Uterus (tissue), 4 donors: ENCODE measurements around the gene FSCN2. TPM values are rescaled to one million over a fixed set of nuclear protein-coding genes. Genes with fewer than 3 reads are reported as not detected.

ENCODE experiments used
- DNase-seq, 2 donors: peaks; one replicate each; pipeline ENCODE4 v3.0.0-alpha.2; 2019 to 2020
- H3K27ac ChIP-seq, 2 donors: fragments of 200-600 bp; sonication (generic); 1 replicate in 1 of 2; 2 replicates in 1 of 2; pipeline ENCODE4 v1.5.1; 2016 to 2018
- H3K27me3 ChIP-seq, 2 donors: fragments of 200-600 bp; sonication (generic); one replicate each; pipeline ENCODE4 v1.5.1; 2018 to 2019; ENCODE audit warnings: control low read depth in 1 of 2
- H3K36me3 ChIP-seq, 2 donors: fragments of 200-600 bp; sonication (generic); one replicate each; pipeline ENCODE4 v1.5.1; 2019; ENCODE audit warnings: control low read depth in 1 of 2
- H3K4me1 ChIP-seq, 2 donors: fragments of 200-600 bp; sonication (generic); one replicate each; pipeline ENCODE4 v1.5.1; 2018 to 2019; ENCODE audit warnings: control low read depth in 1 of 2
- H3K4me3 ChIP-seq, 2 donors: fragments of 200-600 bp; sonication (generic); 1 replicate in 1 of 2; 2 replicates in 1 of 2; pipeline ENCODE4 v1.5.1; 2018 to 2019; ENCODE audit warnings: mild to moderate bottlenecking in 1 of 2
- H3K9me3 ChIP-seq, 2 donors: fragments of 200-600 bp; sonication (generic); one replicate each; pipeline ENCODE4 v1.5.1; 2019; ENCODE audit warnings: control low read depth in 1 of 2
- CTCF ChIP-seq, 4 experiments: fragments of 200-600 bp in 2 of 4; fragments of 450-650 bp in 2 of 4; sonication (generic) in 2 of 4; IDR thresholded peaks; one replicate each; pipeline ENCODE4 v1.5.1; 2016 to 2019; ENCODE audit warnings: antibody characterized with exemption in 4 of 4, mild to moderate bottlenecking in 2 of 4, moderate library complexity in 1 of 4
- POLR2A ChIP-seq, 2 donors: fragments of 450-650 bp; IDR thresholded peaks; one replicate each; pipeline ENCODE4 v1.6.1; 2016; ENCODE audit warnings: antibody characterized with exemption in 2 of 2, mild to moderate bottlenecking in 1 of 2, moderate library complexity in 1 of 2
- intact Hi-C: fragments of 100-400 bp; cut with DNase I; formaldehyde crosslinking; loops from one replicate; pipeline ENCODE4 v1.15.1; 2023; ENCODE audit warnings: low total_unique reads
- total RNA-seq, 4 donors: library from RNA; depleted of rRNA in 3 of 4; stranded (reverse); fragments of >200 nt in 3 of 4; gene quantifications; one replicate each; pipeline versions ENCODE4 v1.1.0 to v1.2.4, GENCODE V29; 2014 to 2023
- donor health status: DM: yes; HTN: yes; CAD: no.

The FSCN2 gene
- total RNA-seq, 4 donors from 2014 or later: 5.0 to 7.4 TPM; not detected in 2

- peak overlapping the region in 1 of 2 donors; percentile 32 for H3K4me3 ChIP-seq
- no peaks in the 10 kb centered on the region for H3K36me3 ChIP-seq
Observed at GRCh38 chr17:81484195-81484979, 43.8 kb upstream of the FSCN2 start.

GRCh38 chr17:81486199-81486810 lies 41.9 kb upstream of the FSCN2 start:
- H3K36me3 ChIP-seq: no peaks in the 10 kb centered on the region
- no peaks in the 10 kb centered on the region for H3K27me3 ChIP-seq
- no peaks in the 10 kb centered on the region for H3K9me3 ChIP-seq
- no peak overlapping the region for H3K27ac ChIP-seq
- DNase-seq: no peak
- peaks cover 0 to 23% of the 10 kb centered on the region in 2 donors for H3K4me1 ChIP-seq
- intact Hi-C loops: loop anchor here (5.0 kb wide), 1 partner anchor 89 kb away; the partner anchor contains the start of gene BAHCC1
- TF ChIP-seq CTCF (IDR thresholded peaks at IDR 0.05) (no peak), POLR2A (IDR thresholded peaks at IDR 0.05) (no peak)
- H3K4me3 ChIP-seq: no peak overlapping the region

More at GRCh38 chr17:81484195-81484979, 43.8 kb upstream of the FSCN2 start:
- Histone ChIP-seq H3K9me3 (no peaks in the 10 kb centered on the region), H3K4me1 (peaks cover 0 to 30% of the 10 kb centered on the region in 2 donors), H3K27me3 (no peaks in the 10 kb centered on the region), H3K27ac (no peak overlapping the region)
- intact Hi-C loops: loop anchor here (5.0 kb wide), 3 partner anchors 97 to 227 kb away; no protein-coding TSS in a partner anchor
- DNase-seq: peak; percentile 84 to 87
- TF ChIP-seq CTCF (IDR thresholded peaks at IDR 0.05) (peak; percentile 92 to 100 (median 100)), POLR2A (IDR thresholded peaks at IDR 0.05) (peak in 1 of 2 donors; percentile 37)

GRCh38 chr17:81487089-81487486 lies 41.1 kb upstream of the FSCN2 start:
- Histone ChIP-seq H3K27ac (no peak overlapping the region), H3K36me3 (no peaks in the 10 kb centered on the region), H3K27me3 (no peaks in the 10 kb centered on the region), H3K9me3 (no peaks in the 10 kb centered on the region), H3K4me1 (peaks cover 0 to 20% of the 10 kb centered on the region in 2 donors), H3K4me3 (no peak overlapping the region)
- intact Hi-C loops: loop anchor here (5.0 kb wide), 1 partner anchor 90 kb away; the partner anchor contains the start of gene BAHCC1
- no peak for DNase-seq
- TF ChIP-seq CTCF (IDR thresholded peaks at IDR 0.05) (no peak), POLR2A (IDR thresholded peaks at IDR 0.05) (no peak)

- H3K4me1 ChIP-seq: peaks cover 0 to 20% of the 10 kb centered on the region in 2 donors
- H3K36me3 ChIP-seq: no peaks in the 10 kb centered on the region
- intact Hi-C loops: loop anchor here (5.0 kb wide), 1 partner anchor 90 kb away; the partner anchor contains the start of gene BAHCC1
- no peaks in the 10 kb centered on the region for H3K27me3 ChIP-seq
- H3K4me3 ChIP-seq: peak overlapping the region; percentile 41 to 54
- TF ChIP-seq CTCF (IDR thresholded peaks at IDR 0.05) (peak in 1 of 4 experiments; percentile 13), POLR2A (IDR thresholded peaks at IDR 0.05) (peak; percentile 28 to 79)
- DNase-seq: peak; percentile 67 to 82
- no peaks in the 10 kb centered on the region for H3K9me3 ChIP-seq
- peak overlapping the region; percentile 65 to 76 for H3K27ac ChIP-seq
Observed at GRCh38 chr17:81487487-81488275, 40.5 kb upstream of the FSCN2 start.
